HAP-1 (cell line): ENCODE data around the gene TSPAN16.

Experiments used
- DNase-seq, 2 experiments: peaks; one replicate each; pipeline ENCODE4 v3.0.0-alpha.2; 2016 to 2020; ENCODE audit warnings: low spot score in 2 of 2
- H3K27me3 ChIP-seq: fragments of 250-450 bp; sonication (Bioruptor Pico); 2 replicates; pipeline ENCODE4 v1.5.1; 2020; ENCODE audit warnings: low read depth, mild to moderate bottlenecking, moderate library complexity
- H3K36me3 ChIP-seq: fragments of 250-450 bp; sonication (Bioruptor Pico); replicated peaks from 2 replicates; pipeline ENCODE4 v1.5.1; 2020; ENCODE audit warnings: mild to moderate bottlenecking
- H3K4me1 ChIP-seq: fragments of 250-450 bp; sonication (Bioruptor Pico); 2 replicates; pipeline ENCODE4 v1.5.1; 2020; ENCODE audit warnings: mild to moderate bottlenecking
- H3K4me3 ChIP-seq: fragments of 250-450 bp; sonication (Bioruptor Pico); 2 replicates; pipeline ENCODE4 v1.5.1; 2020; ENCODE audit warnings: mild to moderate bottlenecking, moderate library complexity
- H3K9me3 ChIP-seq: fragments of 250-450 bp; sonication (Bioruptor Pico); 2 replicates; pipeline ENCODE4 v1.5.1; 2020; ENCODE audit warnings: mild to moderate bottlenecking, moderate library complexity
- in situ Hi-C: fragments of 300-500 bp; cut with MboI; formaldehyde crosslinking; loops from 3 replicates; pipeline ENCODE4 v1.14.3; 2020; ENCODE audit warnings: low sequenced_read_pairs, inconsistent platforms, mixed read lengths

The TSPAN16 gene

GRCh38 chr19:11295665-11296245, at the start of gene TSPAN16:
Gene TSPAN16, plus strand, starts transcription at chr19:11296160. Its CDS starts 138 bp downstream, at chr19:11296298.
- DNase-seq: no peak
- Histone ChIP-seq H3K4me1 (peaks cover 7% of the 10 kb centered on the region; the same call in 1 of the 2 replicates), H3K4me3 (no peak within 1 kb of the TSS), H3K27me3 (no peaks in the 10 kb centered on the region), H3K36me3 (no peaks in the 10 kb centered on the region), H3K9me3 (no peaks in the 10 kb centered on the region)
- in situ Hi-C loops: loop anchor here (10.0 kb wide), 1 partner anchor 189 kb away; the partner anchor contains the start of gene ELAVL3

GRCh38 chr19:11246941-11247340, 49.0 kb upstream of the TSPAN16 start:
- Histone ChIP-seq H3K36me3 (peaks cover 1% of the 10 kb centered on the region; the same call in 1 of the 2 replicates), H3K27me3 (no peaks in the 10 kb centered on the region), H3K4me1 (no peaks in the 10 kb centered on the region), H3K9me3 (no peaks in the 10 kb centered on the region), H3K4me3 (no peak overlapping the region)
- in situ Hi-C loops: no loop called here
- DNase-seq: no peak

- DNase-seq: no peak
These were observed 48.6 kb upstream of the TSPAN16 start for GRCh38 chr19:11247391-11247790.

GRCh38 chr19:11247934-11248333, 48.0 kb upstream of the TSPAN16 start:
- no peaks in the 10 kb centered on the region for H3K9me3 ChIP-seq
- peaks cover 7% of the 10 kb centered on the region; the same call in 1 of the 2 replicates for H3K36me3 ChIP-seq
- DNase-seq: no peak
- H3K27me3 ChIP-seq: no peaks in the 10 kb centered on the region
- in situ Hi-C loops: no loop called here
- no peak overlapping the region for H3K4me3 ChIP-seq
- no peaks in the 10 kb centered on the region for H3K4me1 ChIP-seq

More at GRCh38 chr19:11247391-11247790, 48.6 kb upstream of the TSPAN16 start:
- in situ Hi-C loops: no loop called here
- no peaks in the 10 kb centered on the region for H3K4me1 ChIP-seq
- no peaks in the 10 kb centered on the region for H3K27me3 ChIP-seq
- no peaks in the 10 kb centered on the region for H3K9me3 ChIP-seq
- no peak overlapping the region for H3K4me3 ChIP-seq
- peaks cover 6% of the 10 kb centered on the region; the same call in 1 of the 2 replicates for H3K36me3 ChIP-seq

- no peaks in the 10 kb centered on the region for H3K27me3 ChIP-seq
- no peak overlapping the region for H3K4me3 ChIP-seq
- no peaks in the 10 kb centered on the region for H3K4me1 ChIP-seq
- H3K9me3 ChIP-seq: no peaks in the 10 kb centered on the region
- no peak for DNase-seq
- in situ Hi-C loops: no loop called here
- peaks cover 7% of the 10 kb centered on the region; the same call in 1 of the 2 replicates for H3K36me3 ChIP-seq
These were observed 47.1 kb upstream of the TSPAN16 start for GRCh38 chr19:11248852-11249251.

- in situ Hi-C loops: no loop called here
- DNase-seq: no peak
- no peak overlapping the region for H3K4me3 ChIP-seq
- no peaks in the 10 kb centered on the region for H3K27me3 ChIP-seq
- no peaks in the 10 kb centered on the region for H3K4me1 ChIP-seq
- H3K9me3 ChIP-seq: no peaks in the 10 kb centered on the region
- H3K36me3 ChIP-seq: peaks cover 7% of the 10 kb centered on the region; the same call in 1 of the 2 replicates
These were observed 44.7 kb upstream of the TSPAN16 start for GRCh38 chr19:11251217-11251616.

- Histone ChIP-seq H3K4me1 (no peaks in the 10 kb centered on the region), H3K36me3 (peaks cover 7% of the 10 kb centered on the region; the same call in 1 of the 2 replicates), H3K4me3 (no peak overlapping the region), H3K27me3 (no peaks in the 10 kb centered on the region), H3K9me3 (no peaks in the 10 kb centered on the region)
- in situ Hi-C loops: no loop called here
- no peak for DNase-seq
These were observed 44.2 kb upstream of the TSPAN16 start for GRCh38 chr19:11251650-11252314.

- Histone ChIP-seq H3K9me3 (no peaks in the 10 kb centered on the region), H3K27me3 (no peaks in the 10 kb centered on the region), H3K4me1 (no peaks in the 10 kb centered on the region), H3K4me3 (no peak overlapping the region), H3K36me3 (peaks cover 7% of the 10 kb centered on the region; the same call in 1 of the 2 replicates)
- DNase-seq: no peak
- in situ Hi-C loops: no loop called here
These were observed 43.1 kb upstream of the TSPAN16 start for GRCh38 chr19:11252665-11253355.

GRCh38 chr19:11254666-11255065, 41.3 kb upstream of the TSPAN16 start:
- in situ Hi-C loops: no loop called here

GRCh38 chr19:11256189-11256588, 39.8 kb upstream of the TSPAN16 start:
- no peaks in the 10 kb centered on the region for H3K9me3 ChIP-seq
- in situ Hi-C loops: no loop called here
- H3K4me3 ChIP-seq: no peak overlapping the region
- H3K36me3 ChIP-seq: peaks cover 7% of the 10 kb centered on the region; the same call in 1 of the 2 replicates
- no peaks in the 10 kb centered on the region for H3K27me3 ChIP-seq
- no peak for DNase-seq
- H3K4me1 ChIP-seq: no peaks in the 10 kb centered on the region

More at GRCh38 chr19:11254666-11255065, 41.3 kb upstream of the TSPAN16 start:
- DNase-seq: no peak
- Histone ChIP-seq H3K36me3 (peaks cover 7% of the 10 kb centered on the region; the same call in 1 of the 2 replicates), H3K4me3 (no peak overlapping the region), H3K4me1 (no peaks in the 10 kb centered on the region), H3K9me3 (no peaks in the 10 kb centered on the region), H3K27me3 (no peaks in the 10 kb centered on the region)

GRCh38 chr19:11257846-11258380, 38.0 kb upstream of the TSPAN16 start:
- Histone ChIP-seq H3K4me3 (no peak overlapping the region), H3K9me3 (no peaks in the 10 kb centered on the region), H3K36me3 (no peaks in the 10 kb centered on the region), H3K27me3 (no peaks in the 10 kb centered on the region), H3K4me1 (no peaks in the 10 kb centered on the region; the same call in 1 of the 2 replicates)
- DNase-seq: no peak
- in situ Hi-C loops: no loop called here

- Histone ChIP-seq H3K4me1 (no peaks in the 10 kb centered on the region; the same call in 1 of the 2 replicates), H3K4me3 (peak overlapping the region; percentile 52; the same call in 1 of the 2 replicates), H3K27me3 (no peaks in the 10 kb centered on the region), H3K36me3 (no peaks in the 10 kb centered on the region), H3K9me3 (no peaks in the 10 kb centered on the region)
- DNase-seq: no peak
- in situ Hi-C loops: no loop called here
These were observed 35.0 kb upstream of the TSPAN16 start for GRCh38 chr19:11260996-11261395.

- no peaks in the 10 kb centered on the region for H3K9me3 ChIP-seq
- peak in 1 of 2 experiments; percentile 41 for DNase-seq
- no peaks in the 10 kb centered on the region for H3K27me3 ChIP-seq
- no peaks in the 10 kb centered on the region; the same call in 1 of the 2 replicates for H3K4me1 ChIP-seq
- peak overlapping the region; percentile 52 for H3K4me3 ChIP-seq
- in situ Hi-C loops: no loop called here
- no peaks in the 10 kb centered on the region for H3K36me3 ChIP-seq
These were observed 34.5 kb upstream of the TSPAN16 start for GRCh38 chr19:11261431-11261970.
